ENCODE measurements around the gene CLCN7. TPM values are rescaled to one million over a fixed set of nuclear protein-coding genes. Genes with fewer than 3 reads are reported as not detected.

Gene CLCN7
- total RNA-seq, 3 donors from 2014 or later (not counting 1 experiment from before 2014, with no cell fraction given) = 117 to 125 (median 118) TPM

DNA sequence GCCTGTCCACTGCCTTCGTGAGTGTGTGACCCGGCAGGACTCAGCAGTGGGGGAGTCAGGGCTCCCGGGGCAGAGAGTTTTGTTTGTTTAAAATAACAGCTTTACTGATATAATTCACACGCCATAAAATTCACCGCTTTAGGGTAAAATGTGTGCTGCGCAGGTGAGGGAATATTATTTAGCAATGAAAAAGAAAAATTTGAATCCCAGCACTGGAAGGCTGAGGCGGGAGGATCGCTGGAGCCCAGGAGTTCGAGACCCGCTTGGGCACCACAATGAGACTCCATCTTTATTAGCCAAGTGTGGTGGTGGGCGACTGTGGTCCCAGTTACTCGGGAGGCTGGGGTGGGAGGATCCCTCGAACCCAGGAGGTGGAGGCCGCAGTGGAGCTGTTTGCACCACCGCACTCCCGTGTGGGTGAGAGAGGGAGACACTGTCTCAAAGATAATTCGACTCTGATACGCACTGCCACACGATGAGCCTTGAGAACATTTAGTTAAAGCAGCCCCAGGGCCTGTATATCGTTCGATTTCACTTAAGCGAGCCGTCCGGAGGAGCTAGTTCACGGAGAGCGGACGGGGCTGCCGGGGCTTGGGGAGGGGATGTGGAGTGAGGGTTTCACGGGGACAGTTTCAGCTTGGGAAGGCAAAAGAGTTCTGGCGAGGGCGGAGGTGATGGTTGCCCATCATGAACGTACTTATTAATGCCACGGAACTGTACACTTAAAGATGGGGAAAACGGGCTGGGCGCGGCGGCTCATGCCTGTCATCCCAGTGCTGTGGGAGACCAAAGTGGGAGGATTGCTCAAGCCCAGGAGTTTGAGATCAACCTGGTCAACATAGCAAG, 28.5 kb upstream of the CLCN7 start:
- Histone ChIP-seq H3K27ac (ENCODE audit: low read length) (no peak overlapping the region), H3K27me3 (ENCODE audit: control insufficient read depth, insufficient read depth, low read length) (no peaks in the 10 kb centered on the region), H3K36me3 (ENCODE audit: control insufficient read depth, insufficient read depth, low read length) (peaks cover 37% of the 10 kb centered on the region), H3K4me1 (ENCODE audit: control insufficient read depth, insufficient read depth, low read length) (no peaks in the 10 kb centered on the region), H3K4me3 (ENCODE audit: low read length) (no peak overlapping the region), H3K9me3 (ENCODE audit: control insufficient read depth, insufficient read depth, low read length) (no peaks in the 10 kb centered on the region)
- Mint-ChIP-seq H3K4me3 (no peak overlapping the region), H3K4me1 (no peaks in the 10 kb centered on the region), H3K36me3 (no peaks in the 10 kb centered on the region), H3K9me3 (no peaks in the 10 kb centered on the region), H3K27ac (no peak overlapping the region), H3K27me3 (ENCODE audit: low read depth in 2 of 2) (no peaks in the 10 kb centered on the region)
- ATAC-seq (no peak), DNase-seq (no peak)
- 95% methylated on average over 37 of the region's 37 CpGs for WGBS (ENCODE audit: insufficient coverage)
- intact Hi-C loops (cut with micrococcal nuclease) = no loop called here
- TF ChIP-seq CTCF (IDR thresholded peaks at IDR 0.05) = no peak

GRCh38 chr16:1502092-1503004, 27.5 kb upstream of the CLCN7 start:
- TF ChIP-seq CTCF (IDR thresholded peaks at IDR 0.05) = no peak
- Histone ChIP-seq H3K4me1 (ENCODE audit: control insufficient read depth, insufficient read depth, low read length) (no peaks in the 10 kb centered on the region), H3K9me3 (ENCODE audit: control insufficient read depth, insufficient read depth, low read length) (no peaks in the 10 kb centered on the region), H3K4me3 (ENCODE audit: low read length) (no peak overlapping the region), H3K27ac (ENCODE audit: low read length) (no peak overlapping the region), H3K27me3 (ENCODE audit: control insufficient read depth, insufficient read depth, low read length) (no peaks in the 10 kb centered on the region), H3K36me3 (ENCODE audit: control insufficient read depth, insufficient read depth, low read length) (peaks cover 37% of the 10 kb centered on the region)
- 95% methylated on average over 42 of the region's 42 CpGs for WGBS (ENCODE audit: insufficient coverage)
- DNase-seq = no peak
- Mint-ChIP-seq H3K4me1 (no peaks in the 10 kb centered on the region), H3K27ac (no peak overlapping the region), H3K4me3 (no peak overlapping the region), H3K27me3 (ENCODE audit: low read depth in 2 of 2) (no peaks in the 10 kb centered on the region), H3K36me3 (no peaks in the 10 kb centered on the region), H3K9me3 (no peaks in the 10 kb centered on the region)
- intact Hi-C loops (cut with micrococcal nuclease) = no loop called here
- ATAC-seq = no peak

- no peak overlapping the region for H3K4me3 Mint-ChIP-seq
- H3K36me3 ChIP-seq (ENCODE audit: control insufficient read depth, insufficient read depth, low read length) = peaks cover 40% of the 10 kb centered on the region
- no peak for TF ChIP-seq CTCF (IDR thresholded peaks at IDR 0.05)
- DNase-seq (no peak), ATAC-seq (no peak)
- no peaks in the 10 kb centered on the region for H3K27me3 ChIP-seq (ENCODE audit: control insufficient read depth, insufficient read depth, low read length)
- H3K4me3 ChIP-seq (ENCODE audit: low read length) = no peak overlapping the region
- H3K9me3 ChIP-seq (ENCODE audit: control insufficient read depth, insufficient read depth, low read length) = no peaks in the 10 kb centered on the region
- no peaks in the 10 kb centered on the region for H3K9me3 Mint-ChIP-seq
- intact Hi-C loops (cut with micrococcal nuclease) = no loop called here
- H3K4me1 ChIP-seq (ENCODE audit: control insufficient read depth, insufficient read depth, low read length) = no peaks in the 10 kb centered on the region
- 98% methylated on average over 23 of the region's 23 CpGs for WGBS (ENCODE audit: insufficient coverage)
- no peaks in the 10 kb centered on the region for H3K36me3 Mint-ChIP-seq
- H3K27me3 Mint-ChIP-seq (ENCODE audit: low read depth in 2 of 2) = no peaks in the 10 kb centered on the region
- H3K4me1 Mint-ChIP-seq = no peaks in the 10 kb centered on the region
- no peak overlapping the region for H3K27ac ChIP-seq (ENCODE audit: low read length)
- no peak overlapping the region for H3K27ac Mint-ChIP-seq
Measured at GRCh38 chr16:1501630-1502029, 26.8 kb upstream of the CLCN7 start.
